ENCODE data around the gene TSSC4.

The TSSC4 gene

DNA sequence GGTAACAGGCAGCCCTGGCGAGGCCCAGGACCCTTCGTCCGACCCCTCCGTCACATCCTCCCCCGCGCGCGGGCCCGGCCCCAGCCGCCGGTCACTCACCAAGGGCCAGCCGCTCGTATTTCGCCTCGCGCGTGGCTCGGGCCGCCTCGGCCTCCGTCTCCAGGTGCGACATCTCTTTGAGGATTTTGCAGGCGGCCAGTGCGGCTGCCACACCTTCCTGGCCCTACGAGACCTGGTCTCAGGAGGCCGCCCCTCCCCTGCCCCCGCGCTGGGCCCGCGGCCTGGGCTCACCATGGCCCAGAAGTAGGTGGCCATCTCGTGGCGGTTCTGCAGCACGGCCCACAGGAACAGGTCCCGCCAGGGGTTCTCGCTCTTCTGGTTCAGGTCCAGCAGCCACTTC, 14.1 kb downstream of the TSSC4 start:
- no peaks in the 10 kb centered on the region for H3K4me1 ChIP-seq (ENCODE audit: control insufficient read depth, insufficient read depth, low read length)
- H3K27ac ChIP-seq (ENCODE audit: extremely low read depth, low read depth, low read length), result no peak overlapping the region
- ChIA-PET POLR2A (no interaction called here), CTCF (no interaction called here)
- TF ChIP-seq, protein P1, sequence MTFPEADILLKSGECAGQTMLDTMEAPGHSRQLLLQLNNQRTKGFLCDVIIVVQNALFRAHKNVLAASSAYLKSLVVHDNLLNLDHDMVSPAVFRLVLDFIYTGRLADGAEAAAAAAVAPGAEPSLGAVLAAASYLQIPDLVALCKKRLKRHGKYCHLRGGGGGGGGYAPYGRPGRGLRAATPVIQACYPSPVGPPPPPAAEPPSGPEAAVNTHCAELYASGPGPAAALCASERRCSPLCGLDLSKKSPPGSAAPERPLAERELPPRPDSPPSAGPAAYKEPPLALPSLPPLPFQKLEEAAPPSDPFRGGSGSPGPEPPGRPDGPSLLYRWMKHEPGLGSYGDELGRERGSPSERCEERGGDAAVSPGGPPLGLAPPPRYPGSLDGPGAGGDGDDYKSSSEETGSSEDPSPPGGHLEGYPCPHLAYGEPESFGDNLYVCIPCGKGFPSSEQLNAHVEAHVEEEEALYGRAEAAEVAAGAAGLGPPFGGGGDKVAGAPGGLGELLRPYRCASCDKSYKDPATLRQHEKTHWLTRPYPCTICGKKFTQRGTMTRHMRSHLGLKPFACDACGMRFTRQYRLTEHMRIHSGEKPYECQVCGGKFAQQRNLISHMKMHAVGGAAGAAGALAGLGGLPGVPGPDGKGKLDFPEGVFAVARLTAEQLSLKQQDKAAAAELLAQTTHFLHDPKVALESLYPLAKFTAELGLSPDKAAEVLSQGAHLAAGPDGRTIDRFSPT (tag by site-specific recombination; IDR thresholded peaks at IDR 0.05), result no peak
- TF ChIP-seq ZNF341 (tag by site-specific recombination; IDR thresholded peaks at IDR 0.05; ENCODE audit: low read depth) (no peak), ZNF501 (tag by site-specific recombination; IDR thresholded peaks at IDR 0.05) (no peak), ZSCAN23 (tag by site-specific recombination; IDR thresholded peaks at IDR 0.05) (no peak), GLI4 (tag by site-specific recombination; IDR thresholded peaks at IDR 0.05) (no peak), ZNF555 (tag by site-specific recombination; conservative IDR thresholded peaks at IDR 0.05) (no peak), ZNF16 (tag by site-specific recombination; IDR thresholded peaks at IDR 0.05; ENCODE audit: low read depth) (no peak)
- TF ChIP-seq, protein P2, sequence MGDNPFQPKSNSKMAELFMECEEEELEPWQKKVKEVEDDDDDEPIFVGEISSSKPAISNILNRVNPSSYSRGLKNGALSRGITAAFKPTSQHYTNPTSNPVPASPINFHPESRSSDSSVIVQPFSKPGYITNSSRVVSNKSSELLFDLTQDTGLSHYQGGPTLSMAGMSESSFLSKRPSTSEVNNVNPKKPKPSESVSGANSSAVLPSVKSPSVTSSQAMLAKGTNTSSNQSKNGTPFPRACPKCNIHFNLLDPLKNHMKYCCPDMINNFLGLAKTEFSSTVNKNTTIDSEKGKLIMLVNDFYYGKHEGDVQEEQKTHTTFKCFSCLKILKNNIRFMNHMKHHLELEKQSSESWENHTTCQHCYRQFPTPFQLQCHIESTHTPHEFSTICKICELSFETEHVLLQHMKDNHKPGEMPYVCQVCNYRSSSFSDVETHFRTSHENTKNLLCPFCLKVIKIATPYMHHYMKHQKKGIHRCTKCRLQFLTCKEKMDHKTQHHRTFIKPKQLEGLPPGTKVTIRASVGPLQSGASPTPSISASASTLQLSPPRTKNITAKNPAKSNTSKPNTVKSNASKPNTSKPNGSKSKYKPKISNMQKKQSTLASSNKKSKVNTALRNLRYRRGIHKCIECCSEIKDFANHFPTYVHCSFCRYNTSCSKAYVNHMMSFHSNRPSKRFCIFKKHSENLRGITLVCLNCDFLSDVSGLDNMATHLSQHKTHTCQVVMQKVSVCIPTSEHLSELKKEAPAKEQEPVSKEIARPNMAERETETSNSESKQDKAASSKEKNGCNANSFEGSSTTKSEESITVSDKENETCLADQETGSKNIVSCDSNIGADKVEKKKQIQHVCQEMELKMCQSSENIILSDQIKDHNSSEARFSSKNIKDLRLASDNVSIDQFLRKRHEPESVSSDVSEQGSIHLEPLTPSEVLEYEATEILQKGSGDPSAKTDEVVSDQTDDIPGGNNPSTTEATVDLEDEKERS (tag by site-specific recombination; IDR thresholded peaks at IDR 0.05), result no peak
- no peaks in the 10 kb centered on the region for H3K9me3 ChIP-seq (ENCODE audit: control insufficient read depth, insufficient read depth, low read depth, low read length)
- no peak overlapping the region for H3K4me3 ChIP-seq (ENCODE audit: low read depth, low read length)
- H3K36me3 ChIP-seq (ENCODE audit: control insufficient read depth in 2 of 2, insufficient read depth in 1 of 2, low read length in 2 of 2), result no peaks in the 10 kb centered on the region

DNA sequence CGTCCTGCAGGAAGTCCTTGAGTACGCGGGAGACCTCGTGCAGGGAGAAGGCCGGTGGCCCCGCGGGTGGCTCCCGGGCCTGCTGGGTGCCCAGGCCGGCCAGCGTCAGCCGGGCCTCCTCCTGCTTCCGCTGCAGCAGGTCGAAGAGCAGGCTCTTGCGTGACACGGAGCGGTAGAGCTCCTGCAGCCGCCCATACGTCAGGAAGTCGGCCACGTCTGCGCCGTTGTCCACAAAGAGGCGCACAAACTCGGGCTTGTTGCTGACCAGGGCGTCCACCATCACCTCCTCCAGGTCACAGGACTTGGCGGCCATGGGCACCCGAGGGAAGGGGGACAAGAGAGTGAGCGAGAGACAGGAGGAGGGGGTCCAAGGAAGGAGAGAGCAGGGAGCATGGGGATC, 14.6 kb downstream of the TSSC4 start:
- CTCF ChIA-PET, result interaction anchor here (1.4 kb wide), 1 partner anchor 110 kb away, joined by 6 read pairs; no protein-coding TSS in a partner anchor

More for the DNA sequence above, 14.6 kb downstream of the TSSC4 start:
- no peak for TF ChIP-seq ZNF292 (tag by site-specific recombination; IDR thresholded peaks at IDR 0.05; ENCODE audit: borderline replicate concordance, low read depth)
- TF ChIP-seq SETDB1 (IDR thresholded peaks at IDR 0.05; ENCODE audit: insufficient read length, low read length), result no peak
- TF ChIP-seq ZNF302 (tag by site-specific recombination; IDR thresholded peaks at IDR 0.05; ENCODE audit: low read depth), result no peak
- no peak for TF ChIP-seq ZNF37A (tag by site-specific recombination; IDR thresholded peaks at IDR 0.05)
- TF ChIP-seq, protein P3, sequence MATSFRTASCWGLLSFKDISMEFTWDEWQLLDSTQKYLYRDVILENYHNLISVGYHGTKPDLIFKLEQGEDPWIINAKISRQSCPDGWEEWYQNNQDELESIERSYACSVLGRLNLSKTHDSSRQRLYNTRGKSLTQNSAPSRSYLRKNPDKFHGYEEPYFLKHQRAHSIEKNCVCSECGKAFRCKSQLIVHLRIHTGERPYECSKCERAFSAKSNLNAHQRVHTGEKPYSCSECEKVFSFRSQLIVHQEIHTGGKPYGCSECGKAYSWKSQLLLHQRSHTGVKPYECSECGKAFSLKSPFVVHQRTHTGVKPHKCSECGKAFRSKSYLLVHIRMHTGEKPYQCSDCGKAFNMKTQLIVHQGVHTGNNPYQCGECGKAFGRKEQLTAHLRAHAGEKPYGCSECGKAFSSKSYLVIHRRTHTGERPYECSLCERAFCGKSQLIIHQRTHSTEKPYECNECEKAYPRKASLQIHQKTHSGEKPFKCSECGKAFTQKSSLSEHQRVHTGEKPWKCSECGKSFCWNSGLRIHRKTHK (tag by site-specific recombination; IDR thresholded peaks at IDR 0.05), result no peak
- TF ChIP-seq, protein P4, sequence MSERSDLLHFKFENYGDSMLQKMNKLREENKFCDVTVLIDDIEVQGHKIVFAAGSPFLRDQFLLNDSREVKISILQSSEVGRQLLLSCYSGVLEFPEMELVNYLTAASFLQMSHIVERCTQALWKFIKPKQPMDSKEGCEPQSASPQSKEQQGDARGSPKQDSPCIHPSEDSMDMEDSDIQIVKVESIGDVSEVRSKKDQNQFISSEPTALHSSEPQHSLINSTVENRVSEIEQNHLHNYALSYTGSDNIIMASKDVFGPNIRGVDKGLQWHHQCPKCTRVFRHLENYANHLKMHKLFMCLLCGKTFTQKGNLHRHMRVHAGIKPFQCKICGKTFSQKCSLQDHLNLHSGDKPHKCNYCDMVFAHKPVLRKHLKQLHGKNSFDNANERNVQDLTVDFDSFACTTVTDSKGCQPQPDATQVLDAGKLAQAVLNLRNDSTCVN (tag by site-specific recombination; optimal IDR thresholded peaks at IDR 0.05), result no peak
- TF ChIP-seq ZEB2 (tag by site-specific recombination; IDR thresholded peaks at IDR 0.05), result no peak
- TF ChIP-seq ZBTB8A (tag by site-specific recombination; IDR thresholded peaks at IDR 0.05), result no peak
- TF ChIP-seq YY2 (tag by site-specific recombination; IDR thresholded peaks at IDR 0.05), result no peak
- no peak for TF ChIP-seq ZNF2 (tag by site-specific recombination; IDR thresholded peaks at IDR 0.05)
- no peak for TF ChIP-seq GLIS2 (tag by site-specific recombination; IDR thresholded peaks at IDR 0.05)
- no peak for TF ChIP-seq BCL11A (tag by site-specific recombination; IDR thresholded peaks at IDR 0.05; ENCODE audit: low read depth)
- TF ChIP-seq, protein P5, sequence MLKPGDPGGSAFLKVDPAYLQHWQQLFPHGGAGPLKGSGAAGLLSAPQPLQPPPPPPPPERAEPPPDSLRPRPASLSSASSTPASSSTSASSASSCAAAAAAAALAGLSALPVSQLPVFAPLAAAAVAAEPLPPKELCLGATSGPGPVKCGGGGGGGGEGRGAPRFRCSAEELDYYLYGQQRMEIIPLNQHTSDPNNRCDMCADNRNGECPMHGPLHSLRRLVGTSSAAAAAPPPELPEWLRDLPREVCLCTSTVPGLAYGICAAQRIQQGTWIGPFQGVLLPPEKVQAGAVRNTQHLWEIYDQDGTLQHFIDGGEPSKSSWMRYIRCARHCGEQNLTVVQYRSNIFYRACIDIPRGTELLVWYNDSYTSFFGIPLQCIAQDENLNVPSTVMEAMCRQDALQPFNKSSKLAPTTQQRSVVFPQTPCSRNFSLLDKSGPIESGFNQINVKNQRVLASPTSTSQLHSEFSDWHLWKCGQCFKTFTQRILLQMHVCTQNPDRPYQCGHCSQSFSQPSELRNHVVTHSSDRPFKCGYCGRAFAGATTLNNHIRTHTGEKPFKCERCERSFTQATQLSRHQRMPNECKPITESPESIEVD (tag by site-specific recombination; IDR thresholded peaks at IDR 0.05), result no peak
- TF ChIP-seq ZNF324 (tag by site-specific recombination; IDR thresholded peaks at IDR 0.05), result no peak
- Histone ChIP-seq H3K4me3 (ENCODE audit: low read depth, low read length) (no peak overlapping the region), H3K36me3 (ENCODE audit: control insufficient read depth in 2 of 2, insufficient read depth in 1 of 2, low read length in 2 of 2) (no peaks in the 10 kb centered on the region), H3K27ac (ENCODE audit: extremely low read depth, low read depth, low read length) (no peak overlapping the region), H3K4me1 (ENCODE audit: control insufficient read depth, insufficient read depth, low read length) (no peaks in the 10 kb centered on the region), H3K9me3 (ENCODE audit: control insufficient read depth, insufficient read depth, low read depth, low read length) (no peaks in the 10 kb centered on the region)
- POLR2A ChIA-PET, result no interaction called here
